WERI-Rb-1 (cell line): ENCODE results near the gene ENO2.

Experiments
- DNase-seq: peaks from one replicate; pipeline ENCODE4 v3.0.0-alpha.2; 2020
- H3K27ac ChIP-seq: fragments of 250-450 bp; sonication (Bioruptor Pico); 2 replicates; pipeline ENCODE4 v1.5.1; 2020; ENCODE audit warnings: mild to moderate bottlenecking, moderate library complexity
- H3K27me3 ChIP-seq: fragments of 250-450 bp; sonication (Bioruptor Pico); 2 replicates; pipeline ENCODE4 v1.5.1; 2021; ENCODE audit warnings: mild to moderate bottlenecking, low read depth, moderate library complexity; ENCODE audit not compliant: insufficient read depth, severe bottlenecking
- H3K36me3 ChIP-seq: fragments of 250-450 bp; sonication (Bioruptor Pico); 2 replicates; pipeline ENCODE4 v1.5.1; 2020; ENCODE audit warnings: mild to moderate bottlenecking, moderate library complexity
- H3K4me3 ChIP-seq: 2 replicates; pipeline ENCODE4 v1.5.1; 2011; ENCODE audit warnings: low read depth, mild to moderate bottlenecking, control low read depth, low read length
- H3K9me3 ChIP-seq: fragments of 250-450 bp; sonication (Bioruptor Pico); 2 replicates; pipeline ENCODE4 v1.5.1; 2021; ENCODE audit warnings: mild to moderate bottlenecking, moderate library complexity; ENCODE audit not compliant: severe bottlenecking
- CTCF ChIP-seq: IDR thresholded peaks from 2 replicates; pipeline ENCODE4 v1.5.1; 2011; ENCODE audit warnings: low read depth, mild to moderate bottlenecking, control low read depth, inconsistent platforms, low read length

The ENO2 gene

GRCh38 chr12:6941782-6942181, 27.4 kb downstream of the ENO2 start:
- DNase-seq, result no peak
- H3K9me3 ChIP-seq, result no peaks in the 10 kb centered on the region
- H3K27me3 ChIP-seq, result no peaks in the 10 kb centered on the region
- H3K36me3 ChIP-seq, result peaks cover 56% of the 10 kb centered on the region
- no peak overlapping the region for H3K27ac ChIP-seq
- TF ChIP-seq CTCF, result no peak
- no peak overlapping the region for H3K4me3 ChIP-seq

GRCh38 chr12:6942331-6942665, 27.9 kb downstream of the ENO2 start:
- Histone ChIP-seq H3K36me3 (peaks cover 52% of the 10 kb centered on the region), H3K9me3 (no peaks in the 10 kb centered on the region), H3K27me3 (no peaks in the 10 kb centered on the region), H3K27ac (peak overlapping the region; percentile 97), H3K4me3 (no peak overlapping the region)
- TF ChIP-seq CTCF, result no peak
- DNase-seq, result no peak

- Histone ChIP-seq H3K27ac (peak overlapping the region; percentile 97), H3K9me3 (no peaks in the 10 kb centered on the region), H3K27me3 (no peaks in the 10 kb centered on the region), H3K36me3 (peaks cover 50% of the 10 kb centered on the region), H3K4me3 (peak overlapping the region; percentile 74)
- no peak for TF ChIP-seq CTCF
- DNase-seq, result peak; percentile 87
Observed at GRCh38 chr12:6943389-6943721, 29.0 kb downstream of the ENO2 start.

GRCh38 chr12:6943722-6944380, 29.5 kb downstream of the ENO2 start, which contains the start of the genes C12orf57 and RNU7-1:
C12orf57 (plus strand) TSS chr12:6944022; CDS start chr12:6944122, 100 bp downstream.
RNU7-1 (plus strand) TSS chr12:6943816.
- peak within 1 kb of the TSS; percentile 74 for H3K4me3 ChIP-seq
- peak; percentile 89 for DNase-seq
- TF ChIP-seq CTCF, result no peak
- H3K27me3 ChIP-seq, result no peaks in the 10 kb centered on the region
- peaks cover 45% of the 10 kb centered on the region for H3K36me3 ChIP-seq
- H3K27ac ChIP-seq, result peak within 1 kb of the TSS; percentile 97
- no peaks in the 10 kb centered on the region for H3K9me3 ChIP-seq

GRCh38 chr12:6944381-6945186, 30.2 kb downstream of the ENO2 start:
- peak overlapping the region; percentile 97 for H3K27ac ChIP-seq
- H3K9me3 ChIP-seq, result no peaks in the 10 kb centered on the region
- H3K36me3 ChIP-seq, result peaks cover 38% of the 10 kb centered on the region
- H3K27me3 ChIP-seq, result no peaks in the 10 kb centered on the region
- peak; percentile 94 for DNase-seq
- peak overlapping the region; percentile 74 for H3K4me3 ChIP-seq
- TF ChIP-seq CTCF, result peak; percentile 92
